ENCODE data around the gene CCDC71L. TPM values are rescaled to one million over a fixed set of nuclear protein-coding genes. Genes with fewer than 3 reads are reported as not detected.

Gene CCDC71L
- total RNA-seq, 1 donor from 2014 or later, result 7.1 TPM

DNA sequence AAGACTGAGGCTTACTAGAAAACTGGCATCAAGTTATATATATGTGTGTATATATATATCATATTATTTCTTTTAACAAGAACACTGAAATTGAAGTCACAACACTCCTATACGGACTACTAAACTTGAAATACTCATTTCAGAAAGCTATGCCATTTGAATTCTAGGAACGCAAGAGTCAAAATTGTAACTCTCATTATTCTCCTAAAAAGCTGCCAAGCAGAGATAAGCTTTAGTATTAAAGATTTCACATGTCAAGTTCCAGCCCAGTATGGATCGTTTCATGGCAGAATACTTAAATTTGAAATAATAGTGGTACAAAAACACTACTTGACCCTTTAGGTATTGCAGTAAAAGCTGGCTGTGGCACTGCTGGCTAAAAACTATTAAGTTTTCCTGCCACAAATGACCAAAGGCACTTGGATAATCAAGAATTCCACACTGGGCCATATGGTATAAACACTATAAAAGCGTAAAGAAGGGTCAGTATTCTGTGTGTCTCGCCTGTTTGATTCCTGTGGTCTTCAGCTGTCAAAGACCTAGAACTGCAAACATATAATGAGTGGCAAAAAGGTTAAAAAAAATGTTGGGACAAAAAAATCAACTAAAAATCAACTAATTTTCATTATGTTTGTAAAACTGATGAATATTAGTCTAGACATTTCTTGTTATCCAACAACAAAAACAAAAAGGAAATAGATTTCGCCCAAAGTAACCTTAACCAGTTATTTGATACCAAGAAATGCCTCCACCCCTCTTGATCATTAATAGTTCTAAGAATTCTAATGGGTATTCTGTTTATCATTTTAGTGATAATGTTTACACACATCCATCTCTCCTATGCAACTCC lies 2.4 kb downstream of the CCDC71L start:
- ATAC-seq, result no peak

DNA sequence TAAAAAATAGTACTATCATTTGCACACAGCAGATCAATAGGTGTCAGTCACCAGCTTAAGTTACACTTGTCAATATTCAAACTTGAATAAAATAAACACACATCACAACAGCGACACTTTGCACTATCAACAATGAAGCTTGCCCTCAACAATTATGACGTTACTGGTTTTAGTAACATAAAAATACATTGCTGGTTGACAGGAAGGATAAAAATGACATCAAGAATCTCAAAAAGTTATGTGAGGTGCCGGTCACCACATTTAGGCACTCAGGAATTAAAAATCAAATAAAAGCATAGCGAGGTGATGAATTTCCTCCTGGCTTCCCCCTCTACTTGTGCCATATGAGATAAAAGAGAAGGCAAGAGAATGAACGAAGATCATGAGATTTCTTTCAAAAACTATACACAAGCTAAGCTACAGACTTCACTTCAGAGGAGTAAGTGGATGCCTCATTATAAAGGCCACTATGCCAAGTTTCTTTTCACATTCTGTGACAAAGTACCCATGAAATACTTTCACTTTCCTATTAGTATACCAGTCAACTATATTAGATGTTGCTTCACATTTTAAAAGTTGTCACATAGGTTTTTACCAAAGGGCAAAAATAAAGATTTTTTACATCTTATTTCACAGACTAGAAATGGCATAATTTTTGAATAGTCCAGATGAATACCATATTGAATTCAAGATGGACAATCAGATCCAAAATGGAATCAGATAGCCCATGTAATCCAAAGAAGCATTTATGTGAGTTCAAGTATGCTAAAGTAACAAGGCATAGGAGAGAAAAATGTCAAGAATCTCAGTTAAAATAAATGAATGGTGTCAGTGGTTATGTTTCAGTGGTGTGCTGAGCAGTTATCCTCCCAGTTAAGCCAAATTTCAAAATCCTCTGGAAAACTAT lies 3.6 kb downstream of the CCDC71L start:
- ATAC-seq, result no peak

DNA sequence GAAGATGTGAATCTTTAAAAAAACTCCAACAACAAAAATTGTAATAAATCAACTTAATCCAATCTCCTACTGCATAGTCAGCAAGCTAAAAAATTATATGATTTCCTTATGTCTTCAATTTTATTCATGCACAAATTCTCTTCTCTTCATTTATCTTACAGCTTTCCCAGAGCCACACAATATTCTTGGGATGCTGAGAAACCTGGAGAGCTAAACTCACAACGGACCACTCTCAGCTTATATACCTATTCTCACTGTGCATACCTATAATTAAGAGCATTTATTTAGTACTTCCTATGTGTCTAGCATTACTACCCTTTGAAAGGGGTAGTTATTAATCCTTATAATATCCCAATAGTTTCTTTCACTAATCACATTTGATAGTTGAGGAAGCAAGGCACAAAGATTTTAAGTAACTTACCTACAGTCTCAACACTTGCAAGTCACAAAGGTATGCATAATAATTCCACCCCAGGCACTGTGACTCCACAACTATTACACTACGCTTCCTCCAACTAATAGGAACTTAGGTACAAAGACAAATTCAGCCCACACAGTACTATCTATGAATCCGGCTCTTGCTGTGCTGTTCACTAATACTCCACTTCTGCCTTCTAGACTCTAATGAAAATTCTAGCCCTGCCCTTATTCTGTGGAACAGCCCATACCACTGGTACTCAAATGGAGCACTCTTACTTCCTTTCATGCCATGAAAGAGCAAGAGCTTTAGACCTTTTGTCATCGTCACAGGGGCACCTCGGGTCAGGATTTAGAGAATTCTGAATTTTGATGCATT lies 5.1 kb downstream of the CCDC71L start:
- ATAC-seq, result no peak

DNA sequence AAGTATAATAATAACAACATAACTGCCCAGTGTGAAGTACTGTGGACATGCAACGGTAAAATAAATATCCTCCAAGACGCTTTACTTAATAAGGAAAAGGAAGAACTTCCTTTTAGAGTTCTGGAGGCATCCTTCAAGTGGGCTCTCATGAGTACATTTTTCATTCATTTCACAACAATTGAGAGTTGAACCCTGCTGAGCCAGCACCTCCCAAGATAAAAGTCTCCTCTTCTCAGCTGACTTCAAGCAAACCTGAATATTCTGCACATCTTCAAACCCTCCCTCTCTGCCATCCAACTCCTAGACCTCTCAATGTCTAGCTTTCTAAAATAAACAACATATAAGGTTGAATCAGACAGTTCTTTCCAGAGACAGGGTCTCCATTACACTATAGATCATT lies 7.5 kb downstream of the CCDC71L start:
- no peak for ATAC-seq

DNA sequence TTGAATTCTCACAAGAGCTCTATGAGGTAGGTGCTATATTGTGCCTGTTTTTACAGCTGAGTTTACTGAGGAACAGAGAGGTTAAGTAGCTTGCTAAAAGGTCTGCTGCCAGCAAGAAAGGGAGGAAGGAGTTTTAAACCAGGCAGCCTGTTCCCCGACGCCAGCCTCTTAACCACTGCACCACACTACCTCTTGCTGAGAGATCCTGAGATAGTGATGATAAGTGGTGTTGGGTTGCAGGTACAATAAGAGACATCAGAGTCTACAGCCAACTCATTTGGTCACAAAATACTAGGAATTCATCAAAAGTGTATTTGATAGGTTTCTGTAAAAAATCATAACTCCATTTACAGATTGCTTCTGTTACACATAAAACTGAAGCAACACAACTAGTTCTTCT lies 8.0 kb downstream of the CCDC71L start:
- no peak for ATAC-seq

DNA sequence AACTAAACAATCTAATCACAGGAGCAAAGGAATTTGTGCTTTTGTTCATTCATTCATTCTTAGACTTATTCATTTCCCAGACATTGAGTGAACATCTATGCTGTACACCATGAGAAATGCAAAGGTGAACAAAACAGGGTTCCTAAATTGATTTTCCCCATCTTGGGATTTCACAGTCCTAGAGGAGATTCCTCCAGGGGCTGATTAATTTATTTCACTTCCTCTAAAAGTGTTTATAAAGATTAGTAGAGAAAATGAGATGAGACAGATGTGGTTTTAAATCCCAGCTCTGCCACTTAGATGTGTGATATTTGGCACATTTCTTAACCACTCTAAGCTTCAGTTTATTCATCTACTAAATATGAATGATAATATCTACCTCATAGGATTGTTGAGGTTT lies 8.9 kb downstream of the CCDC71L start:
- no peak for ATAC-seq

DNA sequence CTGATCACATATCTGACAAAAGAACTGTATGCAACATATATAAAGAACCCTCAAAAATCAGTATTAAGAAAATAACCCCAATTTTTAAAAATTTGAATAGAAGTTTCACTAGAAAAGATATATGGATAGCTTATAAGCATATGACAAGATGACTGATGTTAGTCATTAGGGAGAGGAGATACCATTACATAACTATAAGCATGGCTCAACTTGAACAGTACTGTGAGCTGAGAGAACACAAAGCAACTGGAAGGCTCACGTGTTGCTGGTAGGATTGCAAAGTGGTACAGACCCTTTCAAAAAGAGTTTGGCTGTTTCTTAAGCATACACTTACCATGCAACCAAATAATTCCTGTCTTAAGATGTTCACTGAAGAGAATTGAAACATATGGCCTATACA lies 14.7 kb downstream of the CCDC71L start:
- no peak for ATAC-seq

DNA sequence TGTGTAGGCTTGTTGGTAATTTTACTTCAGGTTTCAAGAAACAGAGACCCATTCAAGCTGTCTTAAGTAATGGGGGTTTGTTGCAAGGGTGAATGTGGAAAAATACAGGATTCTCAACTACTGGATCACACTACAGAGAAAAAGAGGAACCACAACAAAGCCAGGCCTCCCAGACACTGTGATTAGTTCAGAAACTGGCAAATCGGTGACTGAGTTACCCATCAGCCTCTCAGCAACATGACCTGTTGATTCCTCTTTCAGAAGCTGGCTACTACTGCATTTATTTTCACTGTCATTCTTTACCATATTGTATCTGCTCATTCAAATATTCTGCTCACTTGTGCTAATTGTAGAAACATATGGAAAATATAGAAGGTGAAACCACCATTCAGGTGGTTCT lies 16.0 kb downstream of the CCDC71L start:
- no peak for ATAC-seq

DNA sequence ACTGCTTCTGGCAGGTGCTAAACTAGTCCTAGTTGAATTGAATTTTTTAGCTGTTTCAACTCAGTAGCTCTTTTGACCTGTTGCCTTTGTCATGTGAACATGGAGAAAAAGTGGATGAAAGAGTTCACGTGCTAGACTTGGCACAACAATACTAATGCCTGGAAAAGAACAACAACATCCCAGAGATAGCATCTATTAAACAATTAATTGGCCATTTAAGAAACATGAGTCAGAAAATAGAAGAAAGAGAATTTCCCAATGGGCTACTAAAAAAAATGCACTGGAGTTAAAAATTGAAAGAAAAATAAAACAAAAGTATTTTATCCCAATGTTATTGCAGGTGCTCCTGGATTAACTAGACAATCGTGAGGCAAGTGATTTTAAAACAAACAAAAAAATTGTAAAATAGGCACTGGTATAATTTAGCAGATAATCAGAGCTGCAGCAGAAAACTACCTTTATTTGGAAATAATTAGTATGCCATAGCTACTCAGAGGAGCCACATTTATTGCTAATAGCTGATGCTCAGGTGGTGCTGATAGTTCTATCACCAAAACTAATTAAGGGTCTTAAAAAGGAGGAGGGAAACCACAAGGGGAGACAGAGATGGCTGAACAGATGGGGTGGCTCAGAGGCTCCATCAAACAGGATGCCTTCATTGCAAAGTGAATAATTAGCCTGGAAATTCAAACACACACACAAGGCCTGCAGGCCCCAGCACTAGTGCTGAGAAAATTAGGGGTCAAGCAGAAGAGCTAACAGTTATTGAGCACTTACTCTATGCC lies 17.6 kb downstream of the CCDC71L start:
- no peak for ATAC-seq

DNA sequence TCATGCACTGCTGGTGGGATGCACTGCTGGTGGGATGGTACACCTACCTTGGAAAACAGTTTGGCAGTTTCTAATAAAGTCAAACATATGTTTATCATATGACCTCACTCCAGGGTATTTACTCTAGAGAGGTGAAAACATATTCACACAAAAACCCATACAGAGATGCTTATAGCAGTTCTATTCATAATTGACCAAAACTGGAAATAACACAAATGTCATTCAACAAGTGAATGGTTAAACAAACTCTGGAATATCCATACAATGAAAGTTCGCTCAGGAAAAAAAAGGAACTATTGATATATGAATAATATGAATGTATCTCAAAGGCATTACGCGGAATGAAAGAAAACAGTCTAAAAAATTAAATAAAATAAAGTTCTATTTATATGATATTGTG lies 19.5 kb downstream of the CCDC71L start:
- ATAC-seq, result no peak

DNA sequence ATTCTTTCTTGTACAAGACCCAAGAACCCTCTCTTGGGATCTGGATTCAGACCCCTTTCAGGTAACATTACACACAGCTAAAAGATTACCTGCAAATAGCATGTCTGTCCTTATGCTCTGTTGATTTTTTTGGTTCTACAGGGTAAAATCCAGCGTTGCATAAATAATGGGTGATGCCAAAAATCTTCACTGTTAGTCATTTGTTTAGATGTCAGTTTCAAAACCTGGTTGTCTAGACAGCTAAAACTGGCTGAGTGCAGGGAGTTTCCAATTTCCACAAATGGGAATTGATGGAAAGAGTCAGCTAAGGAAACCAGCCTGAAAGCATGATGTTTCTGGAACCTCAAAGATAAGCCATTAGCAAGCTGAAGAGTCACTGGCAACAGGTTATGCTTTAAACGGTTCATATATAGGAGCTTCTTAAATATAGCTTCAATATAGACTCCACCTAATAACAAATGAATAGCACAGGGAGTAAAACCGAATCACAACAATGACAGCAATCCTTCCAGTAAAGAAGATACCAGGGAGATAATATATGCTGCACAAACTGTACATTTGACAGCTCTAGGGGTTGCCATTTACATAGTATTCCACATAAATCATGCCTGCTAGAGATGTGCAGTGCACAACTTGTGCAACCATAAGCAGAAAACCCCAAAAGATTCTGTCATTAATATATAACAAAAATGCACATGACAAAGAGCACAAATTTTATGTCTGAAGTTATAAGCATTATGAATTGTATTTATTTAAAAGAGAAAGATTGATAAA lies 20.4 kb downstream of the CCDC71L start:
- no peak for ATAC-seq

DNA sequence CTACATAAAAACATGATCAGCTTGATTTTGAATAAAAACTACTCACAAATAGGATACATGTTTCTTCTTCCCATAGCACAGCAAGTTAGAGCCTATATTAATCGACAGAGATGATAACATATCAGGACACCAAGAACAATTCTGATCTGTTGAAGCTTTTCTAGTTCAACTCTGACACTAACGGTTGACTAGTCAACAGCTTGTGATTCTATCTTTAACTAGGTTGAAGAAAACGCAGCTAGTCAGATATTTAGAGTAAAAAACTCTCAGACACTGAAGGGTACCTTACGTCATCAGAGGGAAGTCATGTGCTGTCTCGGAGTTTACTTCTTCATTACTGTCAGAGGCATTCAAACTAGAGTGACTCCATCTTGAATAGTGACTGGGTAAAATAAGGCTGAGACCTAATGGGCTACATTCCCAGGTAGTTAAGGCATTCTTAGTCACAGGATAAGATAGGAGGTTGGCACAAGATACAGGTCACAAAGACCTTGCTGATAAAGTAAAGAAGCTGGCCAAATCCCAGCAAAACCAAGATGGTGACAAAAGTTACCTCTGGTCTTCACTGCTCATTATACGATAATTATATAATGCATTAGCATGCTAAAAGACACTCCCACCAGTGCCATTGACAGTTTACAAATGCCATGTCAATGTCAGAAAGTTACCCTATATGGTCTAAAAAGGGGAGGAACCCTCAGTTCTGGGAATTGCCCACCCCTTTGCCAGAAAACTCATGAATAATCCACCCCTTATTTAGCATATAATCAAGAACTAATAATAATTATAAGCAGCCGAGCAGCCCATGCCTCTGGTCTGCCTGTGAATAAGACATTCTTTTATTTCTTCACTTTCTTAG lies 21.3 kb downstream of the CCDC71L start:
- no peak for ATAC-seq

DNA sequence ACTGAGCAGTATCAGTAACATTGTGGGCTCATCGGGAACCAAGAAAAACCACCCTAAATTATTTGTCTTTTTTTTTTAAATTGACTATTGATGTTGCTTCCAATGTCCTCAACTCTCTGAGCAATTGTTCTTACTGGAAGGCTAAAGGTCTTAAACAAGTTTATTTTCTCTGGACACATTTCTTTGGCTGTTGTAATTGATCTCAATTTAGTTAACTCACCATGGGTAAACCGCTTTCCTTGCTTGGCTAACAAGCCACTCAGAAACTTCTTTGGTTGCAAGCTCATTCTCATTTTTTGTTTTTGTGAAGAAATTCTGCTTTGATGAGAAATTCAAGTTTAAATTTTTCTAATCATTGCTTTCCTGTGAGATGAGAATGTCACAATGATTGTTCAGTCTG lies 25.5 kb downstream of the CCDC71L start:
- ATAC-seq, result no peak

DNA sequence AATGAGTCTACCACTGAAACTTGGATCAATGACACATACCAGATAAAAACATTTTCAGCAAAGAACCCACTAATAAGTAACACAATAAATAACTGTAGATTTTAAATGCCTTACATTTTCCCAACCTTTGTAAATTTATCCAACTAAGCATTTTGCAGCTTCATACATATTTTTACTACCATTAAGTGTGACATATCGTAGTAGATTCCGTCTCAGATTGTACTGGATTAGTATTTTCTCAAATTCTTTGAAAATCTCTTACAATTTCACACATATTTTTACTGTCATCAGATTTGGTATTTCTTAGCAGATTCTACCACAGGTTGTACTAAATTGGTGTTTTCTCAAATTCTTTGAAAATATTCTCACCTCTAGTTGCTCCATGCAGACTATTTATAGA lies 26.0 kb downstream of the CCDC71L start:
- no peak for ATAC-seq

DNA sequence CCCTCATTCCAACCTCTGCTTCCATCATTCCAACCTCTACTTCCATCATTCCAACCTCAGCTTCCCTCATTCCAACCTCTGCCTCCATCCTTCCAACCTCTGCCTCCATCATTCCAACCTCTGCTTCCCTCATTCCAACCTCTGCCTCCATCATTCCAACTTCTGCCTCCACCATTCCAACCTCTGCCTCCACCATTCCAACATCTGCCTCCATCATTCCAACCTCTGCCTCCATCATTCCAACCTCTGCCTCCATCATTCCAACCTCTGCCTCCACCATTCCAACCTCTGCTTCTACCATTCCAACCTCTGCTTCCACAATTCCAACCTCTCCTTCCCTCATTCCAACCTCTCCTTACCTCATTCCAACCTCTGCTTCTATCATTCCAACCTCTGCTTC lies 30.3 kb downstream of the CCDC71L start:
- ATAC-seq, result no peak

DNA sequence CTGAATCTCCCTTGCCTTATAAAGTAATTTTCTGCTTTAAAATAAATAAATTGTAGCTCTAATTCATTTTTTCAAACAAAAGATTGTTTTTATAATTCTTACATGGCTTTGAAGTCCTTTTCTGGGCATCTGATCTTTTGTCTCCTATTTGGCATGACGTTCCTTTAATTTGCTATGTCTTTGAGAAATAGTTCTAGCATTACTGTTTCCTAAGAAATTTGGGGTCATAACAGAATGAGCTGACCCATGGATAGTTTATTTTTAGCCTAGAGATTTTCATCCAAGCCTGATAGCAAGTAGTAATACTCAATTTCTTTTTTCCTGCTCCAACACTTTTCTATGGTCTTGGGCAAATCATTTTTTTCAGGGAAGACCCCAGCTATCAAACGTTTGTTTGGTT lies 31.4 kb downstream of the CCDC71L start:
- no peak for ATAC-seq

DNA sequence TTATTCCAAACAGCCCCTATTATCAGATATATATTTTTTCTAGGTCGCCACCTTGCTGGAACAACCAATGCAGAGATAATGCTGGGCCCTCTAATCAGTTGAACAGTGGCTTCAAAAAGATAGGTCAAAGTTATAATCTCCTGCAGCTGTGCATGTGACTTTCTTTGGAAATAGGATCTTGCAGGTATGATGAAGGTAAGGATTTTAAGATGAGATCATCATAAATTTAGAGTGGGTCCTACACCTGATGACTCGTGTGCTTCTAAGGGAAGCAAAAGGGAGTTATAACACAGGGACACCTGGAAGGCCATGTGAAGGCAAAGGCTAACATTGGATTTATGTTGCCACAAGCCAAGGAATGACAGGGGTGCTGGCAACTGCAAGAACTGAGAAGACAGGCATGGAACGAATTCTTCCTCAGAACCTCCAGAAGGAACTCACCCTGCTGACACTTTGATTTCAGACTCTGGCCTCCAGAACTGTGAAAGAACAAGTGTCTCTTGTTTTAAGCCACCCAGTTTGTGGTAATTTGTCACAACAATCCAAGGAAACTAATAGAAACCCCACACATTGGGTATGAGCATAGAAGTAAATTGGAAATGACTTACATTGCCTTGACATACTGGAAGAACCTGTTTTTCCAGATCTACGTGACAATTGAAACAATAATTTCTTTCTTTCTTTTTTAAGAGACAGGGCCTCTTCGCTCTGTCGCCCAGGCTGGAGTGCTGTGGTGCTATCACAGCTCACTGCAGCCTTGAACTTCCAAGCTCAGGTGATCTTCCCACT lies 34.4 kb downstream of the CCDC71L start:
- peak; percentile 84 for ATAC-seq

DNA sequence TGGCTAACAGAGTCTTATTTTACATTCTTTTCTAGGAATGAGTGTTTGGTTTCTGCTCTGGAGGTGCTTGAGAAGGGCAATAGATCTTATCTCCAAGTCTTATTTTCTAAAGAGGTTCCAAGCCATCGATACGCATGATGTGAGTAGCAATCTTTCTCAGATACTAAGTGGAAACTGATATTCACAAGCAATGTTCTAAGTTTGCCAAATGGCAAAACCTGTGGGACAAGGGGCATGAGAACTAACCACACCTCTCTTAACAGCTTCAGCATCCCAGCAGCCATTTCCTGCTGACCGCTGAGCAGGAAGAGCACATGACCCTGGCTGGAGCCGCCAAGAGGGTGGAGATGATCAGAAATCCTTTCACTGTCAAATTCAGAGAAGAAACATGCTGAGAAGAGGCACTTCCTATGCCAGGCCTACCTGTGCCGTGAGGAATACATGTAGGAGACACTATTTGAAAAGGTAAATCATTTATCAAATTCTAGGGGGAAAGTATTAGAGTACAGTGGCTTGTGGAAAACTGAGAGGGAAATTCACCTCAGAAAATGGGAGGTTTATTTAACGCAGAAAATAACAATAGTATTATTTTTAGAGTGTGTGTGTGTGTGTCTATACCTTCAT lies 35.2 kb downstream of the CCDC71L start:
- peak; percentile 46 for ATAC-seq

DNA sequence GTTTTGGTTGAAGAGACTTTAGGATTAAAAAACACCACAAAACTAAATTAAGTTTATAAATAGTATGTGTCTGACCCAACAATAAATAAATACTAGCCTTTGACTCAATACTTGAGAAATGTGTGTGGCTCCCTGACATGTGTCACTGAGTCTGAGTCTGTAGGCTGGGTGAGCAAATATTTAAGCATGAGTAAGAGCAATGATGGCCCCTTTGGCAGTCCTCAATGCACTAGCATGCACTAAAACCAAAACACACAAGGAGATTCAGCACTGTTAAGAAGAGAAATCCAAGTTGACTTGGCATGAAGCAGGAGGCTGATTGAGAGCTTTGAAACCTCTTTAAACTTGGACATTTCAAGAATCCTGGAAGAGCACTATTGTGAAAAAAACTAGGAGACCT lies 37.1 kb downstream of the CCDC71L start:
- peak; percentile 86 for ATAC-seq

Measured in esophagus mucosa (tissue), 1 donor.